Spleen (tissue), 7 donors: ENCODE results near the gene HMCN1.

Experiments used
- POLR2AphosphoS5 ChIP-seq, 3 donors: sonication (generic); formaldehyde crosslinking; IDR thresholded peaks; one replicate each; pipeline ENCODE4 v1.5.1; 2017; ENCODE audit warnings: antibody characterized with exemption in 3 of 3
- TF ChIP-seq, protein P1 (sequence below), 11 experiments: fragments of 200-600 bp in 7 of 11; fragments of 450-650 bp in 4 of 11; sonication (generic) in 4 of 11; IDR thresholded peaks in 8 of 11; conservative IDR thresholded peaks in 3 of 11; 1 replicate in 7 of 11; 2 replicates in 4 of 11; pipeline versions ENCODE4 v1.4.0 to v1.8.0; 2016 to 2021; ENCODE audit warnings: antibody characterized with exemption in 11 of 11, inconsistent platforms in 4 of 11, mild to moderate bottlenecking in 1 of 11
- donor health status: DM: no; HTN: no; CAD: no; lungs with moderate emphysema.
- donor health status: DM: no; HTN: no; CAD: no.
- donor health status: DM: no; HTN: no; CAD: no.

DNA sequence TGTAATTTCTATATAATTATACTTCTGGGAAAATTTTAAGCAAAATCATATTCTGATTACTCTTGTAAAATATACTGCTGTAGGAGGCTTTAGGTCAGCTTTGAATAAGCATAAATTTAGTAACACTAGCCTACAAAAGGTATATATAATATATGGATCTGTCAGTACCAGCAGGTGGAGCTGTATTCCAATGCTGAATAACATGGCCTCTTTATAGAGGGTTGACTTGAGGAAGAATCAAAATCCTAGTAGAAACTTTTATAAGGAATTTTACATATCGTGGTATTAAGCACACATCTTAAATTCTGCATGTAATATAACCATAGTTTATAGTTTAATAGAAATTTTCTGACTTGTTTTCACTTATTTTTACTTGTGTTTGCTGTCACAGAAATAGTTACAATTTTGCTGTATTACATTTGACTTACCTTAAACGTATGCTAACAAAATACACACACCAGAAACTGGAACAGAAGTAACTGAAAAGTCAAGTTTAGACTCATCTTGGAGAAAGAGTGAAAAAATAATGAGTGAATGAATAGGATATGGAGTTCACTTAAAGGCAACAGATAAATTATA is 79.3 kb downstream of the HMCN1 start:
- TF ChIP-seq POLR2AphosphoS5 (IDR thresholded peaks at IDR 0.05), result no peak
- TF ChIP-seq, protein P1, sequence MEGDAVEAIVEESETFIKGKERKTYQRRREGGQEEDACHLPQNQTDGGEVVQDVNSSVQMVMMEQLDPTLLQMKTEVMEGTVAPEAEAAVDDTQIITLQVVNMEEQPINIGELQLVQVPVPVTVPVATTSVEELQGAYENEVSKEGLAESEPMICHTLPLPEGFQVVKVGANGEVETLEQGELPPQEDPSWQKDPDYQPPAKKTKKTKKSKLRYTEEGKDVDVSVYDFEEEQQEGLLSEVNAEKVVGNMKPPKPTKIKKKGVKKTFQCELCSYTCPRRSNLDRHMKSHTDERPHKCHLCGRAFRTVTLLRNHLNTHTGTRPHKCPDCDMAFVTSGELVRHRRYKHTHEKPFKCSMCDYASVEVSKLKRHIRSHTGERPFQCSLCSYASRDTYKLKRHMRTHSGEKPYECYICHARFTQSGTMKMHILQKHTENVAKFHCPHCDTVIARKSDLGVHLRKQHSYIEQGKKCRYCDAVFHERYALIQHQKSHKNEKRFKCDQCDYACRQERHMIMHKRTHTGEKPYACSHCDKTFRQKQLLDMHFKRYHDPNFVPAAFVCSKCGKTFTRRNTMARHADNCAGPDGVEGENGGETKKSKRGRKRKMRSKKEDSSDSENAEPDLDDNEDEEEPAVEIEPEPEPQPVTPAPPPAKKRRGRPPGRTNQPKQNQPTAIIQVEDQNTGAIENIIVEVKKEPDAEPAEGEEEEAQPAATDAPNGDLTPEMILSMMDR (IDR thresholded peaks at IDR 0.05 in 8 of 11, conservative IDR thresholded peaks at IDR 0.05 in 3 of 11), result peak in 8 of 11 experiments; percentile 8 to 59 (median 40)
